ENCODE data around the gene CACNG6.

Gene CACNG6

DNA sequence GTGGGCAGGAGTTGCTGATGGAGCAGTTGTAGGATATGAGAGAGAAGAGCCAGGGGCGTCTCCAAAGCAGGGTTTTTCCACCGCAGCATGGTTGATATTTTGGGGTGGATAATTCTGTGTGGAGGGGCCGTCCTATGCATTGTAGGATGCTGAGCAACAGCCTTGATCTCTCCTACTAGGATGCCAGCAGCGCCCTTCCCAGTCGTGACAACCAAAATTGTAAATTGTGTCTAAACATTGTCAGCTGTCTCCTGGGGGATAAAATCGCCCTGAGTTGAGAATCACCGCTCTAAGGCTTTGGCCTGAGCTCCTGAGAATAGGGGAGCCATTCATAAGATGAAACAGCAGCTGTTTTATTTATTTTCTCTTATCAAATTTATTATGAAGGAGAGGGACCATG, 24.5 kb upstream of the CACNG6 start:
- in situ Hi-C loops (cut with MboI; ENCODE audit: low sequenced_read_pairs) = no loop called here

DNA sequence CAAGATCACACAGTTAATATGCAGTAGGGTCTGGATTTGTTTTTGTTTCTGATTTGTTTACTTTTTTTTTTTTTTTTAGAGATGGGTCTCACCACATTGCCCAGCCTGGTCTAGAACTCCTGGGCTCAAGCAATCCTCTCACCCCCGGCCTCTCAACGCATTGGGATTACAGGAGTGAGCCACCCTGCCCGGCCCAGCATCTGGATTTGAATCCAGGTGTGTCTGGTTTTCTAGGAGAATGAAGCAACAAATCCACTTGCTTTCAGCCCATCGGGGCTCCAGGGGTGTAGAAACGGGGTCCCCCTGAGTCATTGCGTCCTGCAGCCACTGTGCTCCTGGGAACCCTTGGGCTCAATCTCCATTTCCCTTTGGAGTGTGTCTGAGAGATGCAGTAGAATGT, 22.1 kb upstream of the CACNG6 start:
- in situ Hi-C loops (cut with MboI; ENCODE audit: low sequenced_read_pairs) = no loop called here

DNA sequence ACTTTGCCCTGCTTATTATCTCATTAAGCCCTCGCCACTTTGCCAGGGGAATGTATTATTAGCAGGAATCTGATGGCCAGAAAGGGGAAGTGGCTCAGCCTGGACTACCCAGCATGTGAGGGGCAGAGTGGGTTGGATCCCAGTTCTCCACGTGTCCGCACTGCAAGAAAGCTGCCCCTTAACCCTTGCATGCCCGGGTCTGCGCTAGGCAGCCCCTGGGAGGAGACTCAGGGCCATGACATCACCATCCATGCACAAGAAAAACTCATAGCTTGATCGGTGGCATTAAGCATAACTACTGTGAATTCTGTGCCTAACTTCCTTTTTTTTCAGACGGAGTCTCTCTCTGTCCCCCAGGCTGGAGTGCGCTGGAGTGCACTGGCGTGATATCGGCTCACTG, 19.8 kb upstream of the CACNG6 start:
- in situ Hi-C loops (cut with MboI; ENCODE audit: low sequenced_read_pairs) = no loop called here

DNA sequence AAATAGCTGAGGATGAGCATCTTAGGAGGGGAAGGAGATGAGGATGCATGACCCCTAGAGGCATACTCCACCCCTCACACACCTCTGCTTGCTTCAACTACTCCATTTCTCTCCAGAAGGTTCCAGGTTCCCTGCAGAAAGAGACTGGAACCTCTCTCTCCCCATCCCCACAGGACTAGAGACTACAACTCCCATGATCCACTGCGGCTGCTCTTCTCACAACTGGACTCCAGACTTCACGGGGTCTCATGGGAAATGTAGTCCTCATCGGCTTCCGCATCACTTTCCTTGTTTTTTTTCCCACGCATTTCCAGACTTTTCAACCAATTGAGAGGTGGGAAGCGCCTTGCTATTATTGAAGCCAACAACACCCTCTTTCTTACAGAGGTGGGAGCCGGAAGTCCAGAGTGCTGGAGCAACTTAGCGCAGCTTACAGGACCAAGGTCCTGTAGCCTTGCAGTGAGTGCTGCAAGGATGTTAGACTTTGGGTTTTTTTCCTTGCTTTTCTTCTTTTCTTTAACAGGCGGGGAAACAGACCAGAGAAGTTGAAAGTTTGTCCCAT, 13.9 kb upstream of the CACNG6 start:
- in situ Hi-C loops (cut with MboI; ENCODE audit: low sequenced_read_pairs) = no loop called here

DNA sequence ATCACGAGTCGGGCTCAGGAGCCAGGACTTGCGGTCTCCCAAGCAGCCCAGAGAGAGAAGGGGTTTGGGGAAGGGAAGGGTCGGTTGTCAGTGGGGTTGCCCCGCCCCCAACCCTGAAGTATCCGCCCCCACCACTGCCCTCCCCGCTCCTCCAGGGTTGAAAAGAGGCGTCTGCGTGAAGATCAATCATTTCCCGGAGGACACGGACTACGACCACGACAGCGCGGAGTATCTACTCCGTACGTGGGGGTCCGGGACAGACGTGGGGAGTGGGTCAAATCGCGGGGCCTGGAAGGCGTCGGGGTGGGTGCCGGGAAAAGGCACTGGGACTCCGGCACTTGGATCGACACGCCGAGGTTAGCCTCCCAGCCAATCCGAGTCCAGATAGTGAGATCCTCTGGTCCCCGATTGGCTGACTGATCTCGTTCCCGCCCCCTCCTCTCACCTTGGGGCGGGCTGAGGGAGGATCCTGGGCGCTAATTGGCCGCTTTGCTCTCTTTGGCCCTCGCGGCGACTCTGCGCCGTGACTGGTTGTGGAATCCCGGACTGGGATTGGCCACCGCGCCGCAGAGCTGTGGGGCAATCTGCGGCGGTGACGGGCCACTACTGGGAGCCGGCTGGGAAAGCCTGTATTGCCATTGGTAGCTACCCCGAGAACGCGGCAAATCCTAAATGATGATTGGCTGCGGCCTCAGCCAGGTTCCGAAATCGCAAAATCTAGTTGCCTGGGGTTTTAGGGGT, 13.3 kb upstream of the CACNG6 start:
- in situ Hi-C loops (cut with MboI; ENCODE audit: low sequenced_read_pairs) = no loop called here

DNA sequence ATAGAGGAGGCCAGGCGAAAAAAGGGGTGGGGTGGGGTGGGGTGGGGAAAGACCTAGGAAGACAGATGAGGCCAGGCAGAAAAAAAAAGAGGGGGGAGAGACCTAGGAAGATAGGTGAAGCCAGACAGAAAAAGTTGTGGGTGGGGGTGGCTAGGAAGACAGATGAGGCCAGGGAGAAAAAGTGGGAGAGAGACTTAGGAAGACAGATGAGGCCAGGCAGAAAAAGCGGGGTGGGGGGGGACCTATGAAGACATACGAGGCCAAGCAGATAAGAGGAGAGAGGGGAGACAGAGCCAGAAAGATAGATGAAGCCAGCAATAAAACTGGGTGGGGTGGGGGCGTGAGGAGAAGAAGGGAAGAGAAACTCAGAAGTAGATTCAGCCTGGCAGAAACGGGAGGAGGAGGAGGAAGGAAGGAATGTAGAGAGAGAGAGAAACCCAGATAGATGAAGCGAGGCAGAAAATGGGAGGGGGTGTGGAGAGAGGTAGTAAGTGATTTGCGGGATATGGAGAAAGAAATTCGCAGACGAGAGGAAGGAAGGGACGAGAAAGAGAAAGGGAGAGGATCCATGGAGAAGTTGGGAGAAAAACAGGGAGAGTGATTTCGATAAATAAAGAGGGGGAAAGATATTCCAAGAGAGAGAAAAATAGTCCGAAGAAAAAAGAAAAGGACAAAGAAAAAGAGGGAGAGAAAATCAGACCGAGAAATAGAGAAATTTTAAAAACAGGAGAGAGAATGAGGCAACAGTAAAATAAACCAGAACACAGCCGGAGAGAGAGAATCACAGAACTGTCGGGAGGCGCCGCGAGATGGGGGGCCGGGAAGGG, 12.2 kb upstream of the CACNG6 start:
- in situ Hi-C loops (cut with MboI; ENCODE audit: low sequenced_read_pairs) = no loop called here

GRCh38 chr19:53980539-53981375, 10.7 kb upstream of the CACNG6 start:
- in situ Hi-C loops (cut with MboI; ENCODE audit: low sequenced_read_pairs) = no loop called here

DNA sequence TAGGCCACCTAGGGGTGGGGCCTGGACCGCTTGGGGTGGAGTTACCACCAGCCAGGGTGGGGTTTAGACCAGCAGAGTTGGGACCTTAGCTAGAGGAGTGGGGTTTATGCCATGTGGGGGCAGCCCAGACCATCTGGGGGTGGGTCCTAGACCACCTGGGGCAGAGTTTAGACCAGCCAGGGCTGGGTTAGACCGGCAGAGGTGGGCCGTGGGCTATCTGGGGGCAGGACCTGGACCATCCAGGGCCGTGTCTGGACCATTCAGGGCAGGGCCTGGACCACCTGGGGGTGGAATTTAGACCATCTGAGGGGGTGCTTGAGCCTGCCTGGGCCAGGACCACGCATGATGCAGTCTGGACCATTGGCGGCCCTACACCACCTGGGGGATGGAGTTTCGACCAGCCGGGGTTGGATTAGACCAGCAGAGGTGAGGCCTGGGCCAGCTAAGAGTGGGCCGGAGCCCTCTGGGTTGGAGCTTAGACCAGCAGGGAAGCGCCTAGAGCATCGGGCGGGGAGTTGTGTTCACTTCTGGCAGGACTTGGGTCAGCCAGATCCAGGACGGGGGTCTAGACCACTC, 10.0 kb upstream of the CACNG6 start:
- in situ Hi-C loops (cut with MboI; ENCODE audit: low sequenced_read_pairs) = no loop called here

- in situ Hi-C loops (cut with MboI; ENCODE audit: low sequenced_read_pairs) = no loop called here
Measured at GRCh38 chr19:53982001-53982451, 9.4 kb upstream of the CACNG6 start.

DNA sequence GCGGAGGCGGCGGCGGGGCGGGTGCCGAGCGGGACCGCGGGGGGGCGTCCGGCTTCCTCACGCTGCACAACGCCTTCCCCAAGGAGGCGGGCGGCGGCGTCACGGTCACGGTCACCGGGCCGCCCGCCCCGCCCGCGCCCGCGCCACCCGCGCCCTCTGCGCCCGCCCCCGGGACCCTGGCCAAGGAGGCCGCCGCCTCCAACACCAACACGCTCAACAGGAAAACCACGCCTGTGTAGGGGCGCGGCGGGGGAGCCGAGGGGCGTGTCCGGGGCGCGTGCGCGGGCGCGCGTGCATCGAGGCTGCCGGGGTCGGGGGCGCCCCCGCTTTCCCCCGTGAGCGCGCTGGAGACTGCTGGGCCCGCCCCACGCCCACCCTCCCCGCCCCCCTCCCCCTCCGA, 8.8 kb upstream of the CACNG6 start:
- in situ Hi-C loops (cut with MboI; ENCODE audit: low sequenced_read_pairs) = no loop called here

GRCh38 chr19:53983457-53984289, 7.8 kb upstream of the CACNG6 start:
- in situ Hi-C loops (cut with MboI; ENCODE audit: low sequenced_read_pairs) = no loop called here

DNA sequence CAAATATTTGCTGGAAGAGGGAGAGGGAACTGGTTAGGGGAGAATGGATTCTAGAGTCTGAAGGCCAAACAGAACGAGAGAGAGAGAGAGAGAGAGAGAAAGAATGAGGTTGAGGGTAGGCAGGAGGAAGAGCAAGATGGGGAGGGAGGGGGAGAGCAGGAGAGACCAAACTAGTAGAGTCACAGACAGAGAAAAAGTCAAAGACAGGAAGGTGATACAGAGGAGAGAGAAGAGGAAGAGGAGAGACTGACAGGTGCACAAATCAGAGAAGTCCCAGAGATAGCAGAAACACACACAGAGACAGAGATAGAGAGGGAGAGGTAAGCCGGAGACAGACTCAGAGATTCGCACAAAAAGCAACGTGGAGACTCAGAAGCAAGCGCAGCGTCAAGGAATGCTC, 5.6 kb upstream of the CACNG6 start:
- in situ Hi-C loops (cut with MboI; ENCODE audit: low sequenced_read_pairs) = no loop called here

DNA sequence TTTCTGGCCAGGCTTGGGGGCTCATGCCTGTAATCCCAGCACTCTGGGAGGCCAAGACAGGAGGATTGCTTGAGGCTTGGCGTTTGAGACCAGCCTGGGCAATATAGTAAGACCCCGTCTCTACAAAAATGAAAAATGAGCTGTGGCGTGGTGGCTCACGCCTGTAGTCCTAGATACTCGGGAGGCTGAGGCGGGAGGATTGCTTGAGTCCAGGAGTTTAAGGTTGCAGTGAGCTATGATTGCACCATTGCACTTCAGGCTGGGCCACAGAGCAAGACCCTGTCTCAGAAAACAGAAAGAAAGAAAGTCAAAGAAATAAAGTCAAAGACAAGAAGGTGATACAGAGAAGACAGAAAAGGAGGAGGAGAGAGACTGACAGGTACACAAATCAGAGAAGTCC, 2.5 kb upstream of the CACNG6 start:
- in situ Hi-C loops (cut with MboI; ENCODE audit: low sequenced_read_pairs) = no loop called here

- in situ Hi-C loops (cut with MboI; ENCODE audit: low sequenced_read_pairs) = no loop called here
Measured at GRCh38 chr19:53989600-53990533, 1.6 kb upstream of the CACNG6 start.

GRCh38 chr19:53992211-53992610, 774 bp downstream of the CACNG6 start:
- in situ Hi-C loops (cut with MboI; ENCODE audit: low sequenced_read_pairs) = no loop called here

DNA sequence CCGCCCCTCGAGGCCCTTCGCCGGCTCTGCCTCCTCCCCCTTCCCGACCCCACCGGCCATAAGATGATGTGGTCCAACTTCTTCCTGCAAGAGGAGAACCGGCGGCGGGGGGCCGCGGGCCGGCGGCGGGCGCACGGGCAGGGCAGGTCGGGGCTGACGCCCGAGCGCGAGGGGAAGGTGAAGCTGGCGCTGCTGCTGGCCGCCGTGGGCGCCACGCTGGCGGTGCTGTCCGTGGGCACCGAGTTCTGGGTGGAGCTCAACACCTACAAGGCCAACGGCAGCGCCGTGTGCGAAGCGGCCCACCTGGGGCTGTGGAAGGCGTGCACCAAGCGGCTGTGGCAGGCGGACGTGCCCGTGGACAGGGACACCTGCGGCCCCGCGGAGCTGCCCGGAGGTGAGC, 1.4 kb downstream of the CACNG6 start:
- in situ Hi-C loops (cut with MboI; ENCODE audit: low sequenced_read_pairs) = no loop called here

DNA sequence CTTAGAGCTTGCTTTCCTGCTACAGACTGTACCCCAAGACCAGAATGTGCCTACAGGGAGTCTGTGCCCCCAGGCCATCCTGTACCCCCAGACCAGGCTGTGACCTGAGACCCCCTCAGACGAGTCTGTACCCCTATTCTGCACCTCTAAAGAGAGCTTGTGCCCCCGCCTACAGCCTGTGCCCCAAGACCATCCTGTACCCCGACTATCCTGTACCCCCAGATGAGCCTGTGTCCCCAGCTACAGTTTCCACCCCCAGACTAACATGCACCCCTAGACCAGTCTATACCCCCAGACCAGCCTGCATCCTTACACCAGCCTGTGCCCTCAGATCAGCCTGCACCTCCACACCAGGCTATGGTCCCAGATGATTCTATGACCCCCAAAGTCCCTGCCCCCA, 2.0 kb downstream of the CACNG6 start:
- in situ Hi-C loops (cut with MboI; ENCODE audit: low sequenced_read_pairs) = no loop called here

DNA sequence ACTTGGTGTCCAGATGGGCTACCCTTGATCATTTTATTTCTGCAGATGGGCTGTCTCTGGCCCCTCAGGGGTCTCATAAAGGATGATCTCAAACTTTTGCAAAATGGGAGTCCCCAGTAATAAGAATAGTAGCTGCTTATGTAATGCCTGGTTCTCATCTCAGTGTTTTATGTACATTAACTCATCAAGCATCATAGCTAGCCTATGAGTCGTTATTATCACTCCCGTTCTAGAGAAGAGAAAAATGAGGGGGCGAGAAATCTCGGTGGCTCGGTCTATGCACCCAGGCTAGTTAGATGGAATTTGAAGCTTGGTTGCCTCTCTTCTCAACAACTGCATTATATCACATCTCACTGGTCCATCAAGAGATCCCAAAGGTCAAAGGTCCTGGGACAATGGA, 3.4 kb downstream of the CACNG6 start:
- in situ Hi-C loops (cut with MboI; ENCODE audit: low sequenced_read_pairs) = no loop called here

DNA sequence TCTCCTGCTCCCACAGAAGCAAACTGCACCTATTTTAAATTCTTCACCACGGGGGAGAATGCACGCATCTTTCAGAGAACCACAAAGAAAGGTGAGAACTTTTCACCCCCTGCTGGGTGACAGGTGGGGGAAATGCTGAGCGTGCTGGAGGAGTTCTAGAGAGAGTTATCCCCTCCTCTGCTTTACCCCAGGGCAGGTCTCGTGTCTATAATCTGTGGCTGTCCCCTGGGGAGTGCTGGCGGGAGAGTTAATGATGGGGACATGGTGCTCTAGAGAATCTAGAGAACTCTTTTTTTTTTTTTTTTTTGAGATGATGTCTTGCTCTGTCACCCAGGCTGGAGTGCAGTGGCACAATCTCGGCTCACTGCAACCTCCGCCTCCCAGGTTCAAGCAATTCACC, 6.8 kb downstream of the CACNG6 start:
- in situ Hi-C loops (cut with MboI; ENCODE audit: low sequenced_read_pairs) = no loop called here
